ENCODE measurements around the gene GALNT2.

Gene GALNT2

GRCh38 chr1:230144010-230144614 is 77.1 kb downstream of the GALNT2 start:
- Histone ChIP-seq H3K36me3 (ENCODE audit: control insufficient read depth in 1 of 2, insufficient read depth in 2 of 2, low read length in 2 of 2) (no peaks in the 10 kb centered on the region), H3K27me3 (ENCODE audit: low read depth, low read length) (no peaks in the 10 kb centered on the region), H3K27ac (ENCODE audit: low read length) (no peak overlapping the region), H3K4me1 (ENCODE audit: control insufficient read depth in 1 of 2, insufficient read depth in 2 of 2, low read length in 2 of 2) (peaks cover 14 to 69% of the 10 kb centered on the region in 2 donors), H3K9me3 (ENCODE audit: control insufficient read depth in 1 of 2, low read length in 2 of 2) (no peaks in the 10 kb centered on the region), H3K4me3 (ENCODE audit: low read depth in 1 of 2, low read length in 2 of 2) (no peak overlapping the region)

- no peaks in the 10 kb centered on the region for H3K36me3 ChIP-seq (ENCODE audit: control insufficient read depth in 1 of 2, insufficient read depth in 2 of 2, low read length in 2 of 2)
- H3K4me3 ChIP-seq (ENCODE audit: low read depth in 1 of 2, low read length in 2 of 2) = no peak overlapping the region
- H3K4me1 ChIP-seq (ENCODE audit: control insufficient read depth in 1 of 2, insufficient read depth in 2 of 2, low read length in 2 of 2) = peaks cover 14 to 66% of the 10 kb centered on the region in 2 donors
- no peaks in the 10 kb centered on the region for H3K27me3 ChIP-seq (ENCODE audit: low read depth, low read length)
- H3K9me3 ChIP-seq (ENCODE audit: control insufficient read depth in 1 of 2, low read length in 2 of 2) = no peaks in the 10 kb centered on the region
- no peak overlapping the region for H3K27ac ChIP-seq (ENCODE audit: low read length)
Measured at GRCh38 chr1:230144758-230145504, 77.9 kb downstream of the GALNT2 start.

- H3K4me1 ChIP-seq (ENCODE audit: control insufficient read depth in 1 of 2, insufficient read depth in 2 of 2, low read length in 2 of 2) = peaks cover 14 to 62% of the 10 kb centered on the region in 2 donors
- H3K36me3 ChIP-seq (ENCODE audit: control insufficient read depth in 1 of 2, insufficient read depth in 2 of 2, low read length in 2 of 2) = no peaks in the 10 kb centered on the region
- H3K27me3 ChIP-seq (ENCODE audit: low read depth, low read length) = no peaks in the 10 kb centered on the region
- H3K9me3 ChIP-seq (ENCODE audit: control insufficient read depth in 1 of 2, low read length in 2 of 2) = no peaks in the 10 kb centered on the region
- H3K27ac ChIP-seq (ENCODE audit: low read length) = peak overlapping the region; percentile 30
- H3K4me3 ChIP-seq (ENCODE audit: low read depth in 1 of 2, low read length in 2 of 2) = no peak overlapping the region
Measured at GRCh38 chr1:230145505-230145899, 78.5 kb downstream of the GALNT2 start.

GRCh38 chr1:230145953-230146476 is 79.0 kb downstream of the GALNT2 start:
- no peaks in the 10 kb centered on the region for H3K9me3 ChIP-seq (ENCODE audit: control insufficient read depth in 1 of 2, low read length in 2 of 2)
- H3K27me3 ChIP-seq (ENCODE audit: low read depth, low read length) = no peaks in the 10 kb centered on the region
- H3K4me1 ChIP-seq (ENCODE audit: control insufficient read depth in 1 of 2, insufficient read depth in 2 of 2, low read length in 2 of 2) = peaks cover 14 to 66% of the 10 kb centered on the region in 2 donors
- peak overlapping the region; percentile 30 for H3K27ac ChIP-seq (ENCODE audit: low read length)
- no peak overlapping the region for H3K4me3 ChIP-seq (ENCODE audit: low read depth in 1 of 2, low read length in 2 of 2)
- H3K36me3 ChIP-seq (ENCODE audit: control insufficient read depth in 1 of 2, insufficient read depth in 2 of 2, low read length in 2 of 2) = no peaks in the 10 kb centered on the region

- Histone ChIP-seq H3K4me3 (ENCODE audit: low read depth in 1 of 2, low read length in 2 of 2) (no peak overlapping the region), H3K4me1 (ENCODE audit: control insufficient read depth in 1 of 2, insufficient read depth in 2 of 2, low read length in 2 of 2) (peaks cover 14 to 66% of the 10 kb centered on the region in 2 donors), H3K36me3 (ENCODE audit: control insufficient read depth in 1 of 2, insufficient read depth in 2 of 2, low read length in 2 of 2) (no peaks in the 10 kb centered on the region), H3K27me3 (ENCODE audit: low read depth, low read length) (no peaks in the 10 kb centered on the region), H3K9me3 (ENCODE audit: control insufficient read depth in 1 of 2, low read length in 2 of 2) (no peaks in the 10 kb centered on the region), H3K27ac (ENCODE audit: low read length) (no peak overlapping the region)
Measured at GRCh38 chr1:230146709-230147108, 79.7 kb downstream of the GALNT2 start.

- H3K36me3 ChIP-seq (ENCODE audit: control insufficient read depth in 1 of 2, insufficient read depth in 2 of 2, low read length in 2 of 2) = no peaks in the 10 kb centered on the region
- peaks cover 14 to 58% of the 10 kb centered on the region in 2 donors for H3K4me1 ChIP-seq (ENCODE audit: control insufficient read depth in 1 of 2, insufficient read depth in 2 of 2, low read length in 2 of 2)
- no peak overlapping the region for H3K27ac ChIP-seq (ENCODE audit: low read length)
- H3K4me3 ChIP-seq (ENCODE audit: low read depth in 1 of 2, low read length in 2 of 2) = no peak overlapping the region
- H3K27me3 ChIP-seq (ENCODE audit: low read depth, low read length) = no peaks in the 10 kb centered on the region
- no peaks in the 10 kb centered on the region for H3K9me3 ChIP-seq (ENCODE audit: control insufficient read depth in 1 of 2, low read length in 2 of 2)
Measured at GRCh38 chr1:230147253-230148125, 80.5 kb downstream of the GALNT2 start.

GRCh38 chr1:230148126-230148652 is 81.2 kb downstream of the GALNT2 start:
- peaks cover 14 to 51% of the 10 kb centered on the region in 2 donors for H3K4me1 ChIP-seq (ENCODE audit: control insufficient read depth in 1 of 2, insufficient read depth in 2 of 2, low read length in 2 of 2)
- no peak overlapping the region for H3K4me3 ChIP-seq (ENCODE audit: low read depth in 1 of 2, low read length in 2 of 2)
- no peak overlapping the region for H3K27ac ChIP-seq (ENCODE audit: low read length)
- no peaks in the 10 kb centered on the region for H3K36me3 ChIP-seq (ENCODE audit: control insufficient read depth in 1 of 2, insufficient read depth in 2 of 2, low read length in 2 of 2)
- no peaks in the 10 kb centered on the region for H3K9me3 ChIP-seq (ENCODE audit: control insufficient read depth in 1 of 2, low read length in 2 of 2)
- H3K27me3 ChIP-seq (ENCODE audit: low read depth, low read length) = no peaks in the 10 kb centered on the region

- Histone ChIP-seq H3K4me3 (ENCODE audit: low read depth in 1 of 2, low read length in 2 of 2) (no peak overlapping the region), H3K4me1 (ENCODE audit: control insufficient read depth in 1 of 2, insufficient read depth in 2 of 2, low read length in 2 of 2) (peaks cover 14 to 44% of the 10 kb centered on the region in 2 donors), H3K27me3 (ENCODE audit: low read depth, low read length) (no peaks in the 10 kb centered on the region), H3K36me3 (ENCODE audit: control insufficient read depth in 1 of 2, insufficient read depth in 2 of 2, low read length in 2 of 2) (no peaks in the 10 kb centered on the region), H3K9me3 (ENCODE audit: control insufficient read depth in 1 of 2, low read length in 2 of 2) (no peaks in the 10 kb centered on the region), H3K27ac (ENCODE audit: low read length) (no peak overlapping the region)
Measured at GRCh38 chr1:230148768-230149469, 81.9 kb downstream of the GALNT2 start.

- no peak overlapping the region for H3K27ac ChIP-seq (ENCODE audit: low read length)
- no peak overlapping the region for H3K4me3 ChIP-seq (ENCODE audit: low read depth in 1 of 2, low read length in 2 of 2)
- H3K9me3 ChIP-seq (ENCODE audit: control insufficient read depth in 1 of 2, low read length in 2 of 2) = no peaks in the 10 kb centered on the region
- H3K4me1 ChIP-seq (ENCODE audit: control insufficient read depth in 1 of 2, insufficient read depth in 2 of 2, low read length in 2 of 2) = peaks cover 14 to 46% of the 10 kb centered on the region in 2 donors
- H3K36me3 ChIP-seq (ENCODE audit: control insufficient read depth in 1 of 2, insufficient read depth in 2 of 2, low read length in 2 of 2) = no peaks in the 10 kb centered on the region
- no peaks in the 10 kb centered on the region for H3K27me3 ChIP-seq (ENCODE audit: low read depth, low read length)
Measured at GRCh38 chr1:230149751-230150584, 82.9 kb downstream of the GALNT2 start.

GRCh38 chr1:230150615-230151014 is 83.6 kb downstream of the GALNT2 start:
- Histone ChIP-seq H3K27me3 (ENCODE audit: low read depth, low read length) (no peaks in the 10 kb centered on the region), H3K27ac (ENCODE audit: low read length) (no peak overlapping the region), H3K9me3 (ENCODE audit: control insufficient read depth in 1 of 2, low read length in 2 of 2) (no peaks in the 10 kb centered on the region), H3K4me1 (ENCODE audit: control insufficient read depth in 1 of 2, insufficient read depth in 2 of 2, low read length in 2 of 2) (peaks cover 12 to 46% of the 10 kb centered on the region in 2 donors), H3K36me3 (ENCODE audit: control insufficient read depth in 1 of 2, insufficient read depth in 2 of 2, low read length in 2 of 2) (no peaks in the 10 kb centered on the region), H3K4me3 (ENCODE audit: low read depth in 1 of 2, low read length in 2 of 2) (no peak overlapping the region)

Measured in muscle layer of duodenum (tissue), 2 donors.